NCI-H524 (cell line): Measurements from ENCODE around the gene DNAH2.

Experiments used
- DNase-seq, 2 experiments: peaks; one replicate each; lab custom pipeline; 2025; lab: John Stamatoyannopoulos, UW

Gene DNAH2

GRCh38 chr17:7716901-7717755 lies at the start of gene DNAH2:
Gene DNAH2 (plus strand): TSS chr17:7717744. CDS start chr17:7719735, 1,991 bp downstream.
- DNase-seq: peak; percentile 79 to 86

- DNase-seq: no peak
Observed at GRCh38 chr17:7668482-7668881, 49.1 kb upstream of the DNAH2 start.

GRCh38 chr17:7673239-7673638 lies 44.3 kb upstream of the DNAH2 start:
- DNase-seq: no peak

- DNase-seq: no peak
Observed at GRCh38 chr17:7674934-7675333, 42.6 kb upstream of the DNAH2 start.

GRCh38 chr17:7676533-7676932 lies 41.0 kb upstream of the DNAH2 start:
- no peak for DNase-seq

- no peak for DNase-seq
Observed at GRCh38 chr17:7677388-7678067, 40.0 kb upstream of the DNAH2 start.

- DNase-seq: no peak
Observed at GRCh38 chr17:7684851-7685532, 32.6 kb upstream of the DNAH2 start.

GRCh38 chr17:7685533-7686221 lies 31.9 kb upstream of the DNAH2 start:
- DNase-seq: peak; percentile 61 to 73

- peak in 1 of 2 experiments; percentile 73 for DNase-seq
Observed at GRCh38 chr17:7686222-7687071, 31.1 kb upstream of the DNAH2 start.

- peak; percentile 51 to 82 for DNase-seq
Observed at GRCh38 chr17:7687072-7687907, 30.3 kb upstream of the DNAH2 start, which contains the start of gene TP53. Gene TP53 (minus strand): TSS chr17:7687490. CDS start chr17:7676594, 10,896 bp downstream.

GRCh38 chr17:7687908-7688807 lies 29.4 kb upstream of the DNAH2 start, which contains the start of gene WRAP53:
Gene WRAP53 (plus strand): TSS chr17:7688477. CDS start chr17:7688649, 172 bp downstream.
- DNase-seq: peak; percentile 89 to 91

GRCh38 chr17:7688808-7689316 lies 28.7 kb upstream of the DNAH2 start:
- no peak for DNase-seq

GRCh38 chr17:7695586-7695985 lies 22.0 kb upstream of the DNAH2 start:
- DNase-seq: peak; percentile 32 to 62

- no peak for DNase-seq
Observed at GRCh38 chr17:7697828-7698588, 19.5 kb upstream of the DNAH2 start.

GRCh38 chr17:7700510-7700909 lies 17.0 kb upstream of the DNAH2 start:
- DNase-seq: no peak

- DNase-seq: no peak
Observed at GRCh38 chr17:7701681-7702080, 15.9 kb upstream of the DNAH2 start.

GRCh38 chr17:7702776-7703175 lies 14.8 kb upstream of the DNAH2 start:
- no peak for DNase-seq
